Neural cell (in vitro differentiated cells): ENCODE data around the gene SDHB. TPM values are rescaled to one million over a fixed set of nuclear protein-coding genes. Genes with fewer than 3 reads are reported as not detected.

Experiments
- H2AFZ ChIP-seq: fragments of 200-600, 300-800 bp; sonication (generic), shearing (Covaris generic); 2 replicates; pipeline ENCODE4 v1.6.0; 2014; ENCODE audit warnings: low read depth, mild to moderate bottlenecking, antibody characterized with exemption, low read length, moderate library complexity
- H3F3A ChIP-seq: fragments of 200-600 bp; shearing (Covaris generic); 2 replicates; pipeline ENCODE4 v1.6.1; 2016; ENCODE audit warnings: mild to moderate bottlenecking, moderate library complexity, mixed read lengths, antibody characterized with exemption, low read length; ENCODE audit not compliant: insufficient read depth, poor library complexity, severe bottlenecking
- H3K27ac ChIP-seq: fragments of 200-600, 300-800 bp; sonication (generic), shearing (Covaris generic); 2 replicates; pipeline ENCODE4 v1.5.1; 2014; ENCODE audit warnings: mild to moderate bottlenecking, low read length, moderate library complexity
- H3K27me3 ChIP-seq: fragments of 300-800, 200-600 bp; sonication (generic), shearing (Covaris generic); 2 replicates; pipeline ENCODE4 v1.6.0; 2014; ENCODE audit warnings: mild to moderate bottlenecking, low read depth, low read length, moderate library complexity; ENCODE audit not compliant: insufficient read depth
- H3K36me3 ChIP-seq: fragments of 300-800, 200-600 bp; sonication (generic), shearing (Covaris generic); 2 replicates; pipeline ENCODE4 v1.5.1; 2014; ENCODE audit warnings: mild to moderate bottlenecking, antibody characterized with exemption, low read length, moderate library complexity; ENCODE audit not compliant: insufficient read depth
- H3K4me2 ChIP-seq: fragments of 300-800, 200-600 bp; sonication (generic), shearing (Covaris generic); 2 replicates; pipeline ENCODE4 v1.6.0; 2014; ENCODE audit warnings: mild to moderate bottlenecking, low read length
- H3K4me3 ChIP-seq: fragments of 300-800, 200-600 bp; sonication (generic), shearing (Covaris generic); 2 replicates; pipeline ENCODE4 v1.5.1; 2014; ENCODE audit warnings: mild to moderate bottlenecking, low read length, moderate library complexity
- H3K79me2 ChIP-seq: fragments of 200-600 bp; shearing (Covaris generic); replicated peaks from 2 replicates; pipeline ENCODE4 v1.6.0; 2014; ENCODE audit warnings: mild to moderate bottlenecking, low read length, moderate library complexity; ENCODE audit not compliant: insufficient read depth
- H3K9ac ChIP-seq: fragments of 300-800, 200-600 bp; sonication (generic), shearing (Covaris generic); 2 replicates; pipeline ENCODE4 v1.6.1; 2016; ENCODE audit warnings: mild to moderate bottlenecking, low read length, mixed read lengths
- H3K9me2 ChIP-seq: fragments of 200-600 bp; shearing (Covaris generic); 2 replicates; pipeline ENCODE4 v1.6.1; 2016; ENCODE audit warnings: mild to moderate bottlenecking, low read length, mixed read lengths; ENCODE audit not compliant: insufficient read depth
- H3K9me3 ChIP-seq: fragments of 200-600, 300-800 bp; sonication (generic), shearing (Covaris generic); 2 replicates; pipeline ENCODE4 v1.6.1; 2016; ENCODE audit warnings: mild to moderate bottlenecking, mixed run types, low read length, moderate library complexity, mixed read lengths
- H4K20me1 ChIP-seq: fragments of 200-600 bp; shearing (Covaris generic); 2 replicates; pipeline ENCODE4 v1.6.1; 2016; ENCODE audit warnings: mild to moderate bottlenecking, mixed run types; ENCODE audit not compliant: insufficient read depth
- CTCF ChIP-seq: fragments of 450-650 bp; IDR thresholded peaks from 2 replicates; pipeline ENCODE4 v1.5.1; 2014; ENCODE audit warnings: antibody characterized with exemption, mild to moderate bottlenecking, moderate library complexity; ENCODE audit not compliant: poor library complexity, severe bottlenecking
- EP300 ChIP-seq: fragments of 450-650 bp; conservative IDR thresholded peaks from 2 replicates; pipeline ENCODE4 v1.6.1; 2014; ENCODE audit warnings: antibody characterized with exemption, mild to moderate bottlenecking, moderate library complexity; ENCODE audit not compliant: poor library complexity, severe bottlenecking
- EZH2 ChIP-seq: fragments of 200-600, 300-800 bp; shearing (Covaris generic), sonication (generic); IDR thresholded peaks from 2 replicates; pipeline ENCODE4 v1.6.1; 2014; ENCODE audit warnings: antibody characterized with exemption, low read length, borderline replicate concordance, mild to moderate bottlenecking; ENCODE audit not compliant: insufficient read depth, poor library complexity, severe bottlenecking
- MXI1 ChIP-seq: fragments of 450-650 bp; conservative IDR thresholded peaks from 2 replicates; pipeline ENCODE4 v1.6.1; 2014; ENCODE audit warnings: antibody characterized with exemption, mild to moderate bottlenecking; ENCODE audit not compliant: poor library complexity, severe bottlenecking
- POLR2AphosphoS5 ChIP-seq: IDR thresholded peaks from 2 replicates; pipeline ENCODE4 v1.6.1; 2012
- RAD21 ChIP-seq: fragments of 450-650 bp; conservative IDR thresholded peaks from 2 replicates; pipeline ENCODE4 v1.6.1; 2014; ENCODE audit warnings: antibody characterized with exemption, mild to moderate bottlenecking, moderate library complexity
- REST ChIP-seq: IDR thresholded peaks from 2 replicates; pipeline ENCODE4 v1.6.1; 2012; ENCODE audit warnings: borderline replicate concordance
- SMC3 ChIP-seq: fragments of 450-650 bp; conservative IDR thresholded peaks from 2 replicates; pipeline ENCODE4 v1.6.1; 2014; ENCODE audit warnings: antibody characterized with exemption, mild to moderate bottlenecking, moderate library complexity; ENCODE audit not compliant: poor library complexity
- TAF1 ChIP-seq: IDR thresholded peaks from 2 replicates; pipeline ENCODE4 v1.6.1; 2012; ENCODE audit warnings: low read depth
- polyA plus RNA-seq: library from polyadenylated mRNA; depleted of rRNA; stranded (reverse); fragments of >200 nt; gene quantifications from 2 replicates; pipeline ENCODE4 v1.2.3, GENCODE V29; 2014

The SDHB gene
- polyA plus RNA-seq, 1 donor from 2014 or later, result 129 TPM

DNA sequence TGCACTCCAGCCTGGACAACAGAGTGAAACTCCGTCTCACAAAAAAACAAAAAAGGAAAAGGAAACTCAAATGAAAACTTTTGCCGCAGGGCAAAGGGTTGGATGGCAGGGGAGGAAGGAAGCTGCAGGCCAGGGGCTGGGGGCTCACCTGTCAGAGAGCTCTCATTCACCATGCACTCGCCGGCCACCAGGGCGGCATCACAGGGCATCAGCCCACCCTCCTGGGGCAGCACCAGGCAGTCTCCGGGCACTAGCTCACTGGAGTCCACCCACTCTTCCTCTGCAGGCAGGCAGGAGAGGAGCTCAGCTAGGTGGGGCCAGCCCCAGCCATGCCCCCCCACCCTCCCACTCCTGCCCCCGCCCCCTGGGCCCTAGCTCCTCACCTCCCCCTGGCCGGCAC lies 54.0 kb downstream of the SDHB start:
- H3K27me3 ChIP-seq, result no peaks in the 10 kb centered on the region
- no peaks in the 10 kb centered on the region for H4K20me1 ChIP-seq
- no peak overlapping the region for H3K4me3 ChIP-seq
- H3K27ac ChIP-seq, result no peak overlapping the region
- TF ChIP-seq MXI1 (no peak), EP300 (no peak), EZH2 (no peak), TAF1 (no peak), RAD21 (no peak), CTCF (no peak), SMC3 (no peak), POLR2AphosphoS5 (no peak)
- H2AFZ ChIP-seq, result no peak overlapping the region
- H3K36me3 ChIP-seq, result no peaks in the 10 kb centered on the region
- no peaks in the 10 kb centered on the region for H3F3A ChIP-seq
- no peaks in the 10 kb centered on the region for H3K9me3 ChIP-seq
- no peaks in the 10 kb centered on the region for H3K79me2 ChIP-seq
- no peak overlapping the region for H3K4me2 ChIP-seq
- no peaks in the 10 kb centered on the region for H3K9me2 ChIP-seq
- H3K9ac ChIP-seq, result no peak overlapping the region

- Histone ChIP-seq H3K9me2 (no peaks in the 10 kb centered on the region), H4K20me1 (no peaks in the 10 kb centered on the region), H2AFZ (no peak overlapping the region), H3K27me3 (no peaks in the 10 kb centered on the region), H3K4me2 (no peak overlapping the region), H3F3A (no peaks in the 10 kb centered on the region), H3K79me2 (no peaks in the 10 kb centered on the region), H3K36me3 (no peaks in the 10 kb centered on the region), H3K4me3 (no peak overlapping the region), H3K9ac (no peak overlapping the region), H3K27ac (no peak overlapping the region), H3K9me3 (no peaks in the 10 kb centered on the region)
- TF ChIP-seq MXI1 (no peak), EZH2 (no peak), TAF1 (no peak), RAD21 (no peak), REST (no peak), SMC3 (no peak)
Observed at GRCh38 chr1:16998589-16998988, 55.2 kb downstream of the SDHB start.

DNA sequence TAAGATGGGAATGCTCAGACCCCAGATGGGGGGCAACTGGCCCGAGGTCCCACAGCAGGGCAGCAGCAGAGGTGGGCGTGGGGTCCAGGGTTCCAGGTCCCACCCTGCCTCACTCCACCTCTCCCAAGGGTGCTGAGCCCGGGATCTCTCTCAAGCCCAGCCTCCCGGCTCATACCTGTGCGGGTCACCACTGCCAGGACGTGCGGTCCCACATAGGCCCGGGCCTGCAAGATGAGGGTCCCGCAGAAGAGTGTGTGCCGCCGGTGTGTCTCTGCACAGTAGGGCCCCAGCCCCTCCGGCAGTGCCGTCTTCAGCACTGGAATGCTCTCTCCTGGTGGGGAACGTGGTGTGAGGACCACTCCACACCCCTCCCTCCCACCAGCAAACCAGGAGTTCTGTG lies 57.0 kb downstream of the SDHB start:
- H3K9me3 ChIP-seq, result no peaks in the 10 kb centered on the region

More for the DNA sequence above, 57.0 kb downstream of the SDHB start:
- H2AFZ ChIP-seq, result no peak overlapping the region
- no peaks in the 10 kb centered on the region for H3K9me2 ChIP-seq
- H3K36me3 ChIP-seq, result no peaks in the 10 kb centered on the region
- H4K20me1 ChIP-seq, result no peaks in the 10 kb centered on the region
- H3K4me2 ChIP-seq, result no peak overlapping the region
- TF ChIP-seq MXI1, result no peak
- TF ChIP-seq CTCF, result no peak
- no peak for TF ChIP-seq POLR2AphosphoS5
- TF ChIP-seq EZH2, result no peak
- no peak for TF ChIP-seq EP300
- TF ChIP-seq REST, result no peak
- TF ChIP-seq RAD21, result no peak
- TF ChIP-seq SMC3, result no peak
- no peak for TF ChIP-seq TAF1
- H3K27ac ChIP-seq, result no peak overlapping the region
- no peaks in the 10 kb centered on the region for H3K27me3 ChIP-seq
- H3F3A ChIP-seq, result no peaks in the 10 kb centered on the region
- no peaks in the 10 kb centered on the region for H3K79me2 ChIP-seq
- H3K4me3 ChIP-seq, result no peak overlapping the region
- H3K9ac ChIP-seq, result no peak overlapping the region
